ENCODE data around the gene ZFP57.

ZFP57 gene

GRCh38 chr6:29625337-29625930, 55.5 kb downstream of the ZFP57 start:
- TF ChIP-seq TAF1 (IDR thresholded peaks at IDR 0.05; ENCODE audit: low read depth) (no peak), TEAD4 (IDR thresholded peaks at IDR 0.05) (no peak), EP300 (IDR thresholded peaks at IDR 0.05; ENCODE audit: borderline replicate concordance) (no peak), CREB1 (IDR thresholded peaks at IDR 0.05; ENCODE audit: low read depth) (no peak), MAX (IDR thresholded peaks at IDR 0.05) (no peak), ZBTB7A (IDR thresholded peaks at IDR 0.05; ENCODE audit: low read depth) (no peak), EGR1 (IDR thresholded peaks at IDR 0.05) (no peak), CEBPB (IDR thresholded peaks at IDR 0.05) (no peak), FOXM1 (IDR thresholded peaks at IDR 0.05; ENCODE audit: borderline replicate concordance, low read depth) (no peak), RAD21 (IDR thresholded peaks at IDR 0.05; ENCODE audit: low read depth) (no peak), NFIC (IDR thresholded peaks at IDR 0.05) (no peak)
- TF ChIP-seq, protein P1, sequence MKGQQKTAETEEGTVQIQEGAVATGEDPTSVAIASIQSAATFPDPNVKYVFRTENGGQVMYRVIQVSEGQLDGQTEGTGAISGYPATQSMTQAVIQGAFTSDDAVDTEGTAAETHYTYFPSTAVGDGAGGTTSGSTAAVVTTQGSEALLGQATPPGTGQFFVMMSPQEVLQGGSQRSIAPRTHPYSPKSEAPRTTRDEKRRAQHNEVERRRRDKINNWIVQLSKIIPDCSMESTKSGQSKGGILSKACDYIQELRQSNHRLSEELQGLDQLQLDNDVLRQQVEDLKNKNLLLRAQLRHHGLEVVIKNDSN (IDR thresholded peaks at IDR 0.05), result no peak

DNA sequence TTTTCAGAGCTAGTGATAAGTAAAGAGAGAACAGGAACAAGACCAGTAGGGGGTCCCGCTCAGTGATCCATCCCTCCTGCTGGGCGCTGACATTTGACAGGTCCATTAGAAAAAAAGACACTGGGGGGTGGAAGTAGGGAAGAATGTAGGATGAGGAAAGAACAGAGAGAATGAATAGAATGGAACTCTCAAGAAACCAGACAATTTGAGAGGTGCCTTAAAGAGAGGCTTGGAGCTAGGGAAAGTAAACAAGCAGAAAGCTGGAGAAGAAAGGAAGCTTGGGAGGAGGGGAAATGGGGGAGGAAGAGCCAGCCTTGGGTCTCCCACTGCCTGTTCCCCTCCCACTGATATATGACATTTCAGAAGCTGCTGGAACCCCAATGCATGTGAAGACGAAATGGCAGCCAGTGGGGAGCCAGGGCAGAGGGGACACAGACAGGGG, 56.4 kb downstream of the ZFP57 start:
- TF ChIP-seq MAX (IDR thresholded peaks at IDR 0.05), result no peak
- no peak for TF ChIP-seq NFIC (IDR thresholded peaks at IDR 0.05)
- TF ChIP-seq FOXM1 (IDR thresholded peaks at IDR 0.05; ENCODE audit: borderline replicate concordance, low read depth), result no peak
- TF ChIP-seq, protein P1 (IDR thresholded peaks at IDR 0.05), result no peak
- no peak for TF ChIP-seq EGR1 (IDR thresholded peaks at IDR 0.05)
- no peak for TF ChIP-seq TEAD4 (IDR thresholded peaks at IDR 0.05)
- TF ChIP-seq CREB1 (IDR thresholded peaks at IDR 0.05; ENCODE audit: low read depth), result no peak

All from Ishikawa (cell line).